ENCODE data around the gene LDLRAD4.

- no peak for TF ChIP-seq GATA3 (IDR thresholded peaks at IDR 0.05; ENCODE audit: low read depth, low read length)
- TF ChIP-seq GATA2 (IDR thresholded peaks at IDR 0.05; ENCODE audit: low read depth, low read length), result no peak
Observed at GRCh38 chr18:13460946-13461345, 242.4 kb downstream of the LDLRAD4 start.
